ENCODE results near the gene EPB41L4A.

EPB41L4A gene

GRCh38 chr5:112186401-112186990 lies 232.6 kb downstream of the EPB41L4A start:
- H4K20me1 ChIP-seq (ENCODE audit: control insufficient read depth, insufficient read depth, low read depth, low read length): no peaks in the 10 kb centered on the region
- no peak overlapping the region for H3K4me3 ChIP-seq (ENCODE audit: low read length)
- no peaks in the 10 kb centered on the region for H3K79me2 ChIP-seq (ENCODE audit: control insufficient read depth, low read length)
- peak; percentile 74 for TF ChIP-seq CTCF (IDR thresholded peaks at IDR 0.05; ENCODE audit: low read depth, low read length, poor library complexity, severe bottlenecking)
- TF ChIP-seq EZH2phosphoT487 (IDR thresholded peaks at IDR 0.05; ENCODE audit: borderline replicate concordance, low read length): no peak
- no peaks in the 10 kb centered on the region for H3K4me1 ChIP-seq (ENCODE audit: control insufficient read depth, low read length)
- no peak overlapping the region for H3K27ac ChIP-seq (ENCODE audit: low read depth, low read length)
- peaks cover 34% of the 10 kb centered on the region for H3K27me3 ChIP-seq (ENCODE audit: control insufficient read depth, low read length)
- no peaks in the 10 kb centered on the region for H3K36me3 ChIP-seq (ENCODE audit: control insufficient read depth, low read length)
- no peak overlapping the region for H3K4me2 ChIP-seq (ENCODE audit: low read length)
- no peaks in the 10 kb centered on the region for H3K9me2 ChIP-seq (replicated peaks; ENCODE audit: control insufficient read depth, low read length)
- H3F3A ChIP-seq (ENCODE audit: control insufficient read depth, insufficient read depth): no peaks in the 10 kb centered on the region
- no peaks in the 10 kb centered on the region for H3K9me3 ChIP-seq (ENCODE audit: control insufficient read depth, insufficient read depth, low read length)

- no peaks in the 10 kb centered on the region for H3K36me3 ChIP-seq (ENCODE audit: control insufficient read depth, low read length)
- no peak overlapping the region for H3K4me2 ChIP-seq (ENCODE audit: low read length)
- no peak overlapping the region for H3K27ac ChIP-seq (ENCODE audit: low read depth, low read length)
- no peaks in the 10 kb centered on the region for H3K9me3 ChIP-seq (ENCODE audit: control insufficient read depth, insufficient read depth, low read length)
- no peak for TF ChIP-seq EZH2phosphoT487 (IDR thresholded peaks at IDR 0.05; ENCODE audit: borderline replicate concordance, low read length)
- TF ChIP-seq CTCF (IDR thresholded peaks at IDR 0.05; ENCODE audit: low read depth, low read length, poor library complexity, severe bottlenecking): no peak
- H3K4me3 ChIP-seq (ENCODE audit: low read length): no peak overlapping the region
- H4K20me1 ChIP-seq (ENCODE audit: control insufficient read depth, insufficient read depth, low read depth, low read length): no peaks in the 10 kb centered on the region
- H3K9me2 ChIP-seq (replicated peaks; ENCODE audit: control insufficient read depth, low read length): no peaks in the 10 kb centered on the region
- H3K4me1 ChIP-seq (ENCODE audit: control insufficient read depth, low read length): no peaks in the 10 kb centered on the region
- H3K79me2 ChIP-seq (ENCODE audit: control insufficient read depth, low read length): no peaks in the 10 kb centered on the region
- H3K27me3 ChIP-seq (ENCODE audit: control insufficient read depth, low read length): peaks cover 22% of the 10 kb centered on the region
- H3F3A ChIP-seq (ENCODE audit: control insufficient read depth, insufficient read depth): no peaks in the 10 kb centered on the region
These were observed 235.2 kb downstream of the EPB41L4A start for GRCh38 chr5:112183874-112184273.

GRCh38 chr5:112183103-112183711 lies 235.9 kb downstream of the EPB41L4A start:
- no peaks in the 10 kb centered on the region for H3K36me3 ChIP-seq (ENCODE audit: control insufficient read depth, low read length)
- no peaks in the 10 kb centered on the region for H3F3A ChIP-seq (ENCODE audit: control insufficient read depth, insufficient read depth)
- H3K9me2 ChIP-seq (replicated peaks; ENCODE audit: control insufficient read depth, low read length): no peaks in the 10 kb centered on the region
- peaks cover 15% of the 10 kb centered on the region for H3K27me3 ChIP-seq (ENCODE audit: control insufficient read depth, low read length)
- H3K4me3 ChIP-seq (ENCODE audit: low read length): no peak overlapping the region
- H3K27ac ChIP-seq (ENCODE audit: low read depth, low read length): no peak overlapping the region
- no peak overlapping the region for H3K4me2 ChIP-seq (ENCODE audit: low read length)
- H3K9me3 ChIP-seq (ENCODE audit: control insufficient read depth, insufficient read depth, low read length): no peaks in the 10 kb centered on the region
- no peaks in the 10 kb centered on the region for H3K4me1 ChIP-seq (ENCODE audit: control insufficient read depth, low read length)
- H3K79me2 ChIP-seq (ENCODE audit: control insufficient read depth, low read length): no peaks in the 10 kb centered on the region
- TF ChIP-seq CTCF (IDR thresholded peaks at IDR 0.05; ENCODE audit: low read depth, low read length, poor library complexity, severe bottlenecking) (no peak), EZH2phosphoT487 (IDR thresholded peaks at IDR 0.05; ENCODE audit: borderline replicate concordance, low read length) (no peak)
- H4K20me1 ChIP-seq (ENCODE audit: control insufficient read depth, insufficient read depth, low read depth, low read length): no peaks in the 10 kb centered on the region

All from DOHH2 (cell line).